CD1c-positive myeloid dendritic cell (primary cell): ENCODE measurements around the gene RILPL2.
"Not testable (repeated sequence)": the region's sequence is repeated elsewhere in the genome, so short reads cannot be mapped to it uniquely, and the experiment has no call there.

Experiments
- DNase-seq: peaks from one replicate; pipeline ENCODE4 v3.0.0-alpha.2; 2016; ENCODE audit errors: extremely low spot score

RILPL2 gene

DNA sequence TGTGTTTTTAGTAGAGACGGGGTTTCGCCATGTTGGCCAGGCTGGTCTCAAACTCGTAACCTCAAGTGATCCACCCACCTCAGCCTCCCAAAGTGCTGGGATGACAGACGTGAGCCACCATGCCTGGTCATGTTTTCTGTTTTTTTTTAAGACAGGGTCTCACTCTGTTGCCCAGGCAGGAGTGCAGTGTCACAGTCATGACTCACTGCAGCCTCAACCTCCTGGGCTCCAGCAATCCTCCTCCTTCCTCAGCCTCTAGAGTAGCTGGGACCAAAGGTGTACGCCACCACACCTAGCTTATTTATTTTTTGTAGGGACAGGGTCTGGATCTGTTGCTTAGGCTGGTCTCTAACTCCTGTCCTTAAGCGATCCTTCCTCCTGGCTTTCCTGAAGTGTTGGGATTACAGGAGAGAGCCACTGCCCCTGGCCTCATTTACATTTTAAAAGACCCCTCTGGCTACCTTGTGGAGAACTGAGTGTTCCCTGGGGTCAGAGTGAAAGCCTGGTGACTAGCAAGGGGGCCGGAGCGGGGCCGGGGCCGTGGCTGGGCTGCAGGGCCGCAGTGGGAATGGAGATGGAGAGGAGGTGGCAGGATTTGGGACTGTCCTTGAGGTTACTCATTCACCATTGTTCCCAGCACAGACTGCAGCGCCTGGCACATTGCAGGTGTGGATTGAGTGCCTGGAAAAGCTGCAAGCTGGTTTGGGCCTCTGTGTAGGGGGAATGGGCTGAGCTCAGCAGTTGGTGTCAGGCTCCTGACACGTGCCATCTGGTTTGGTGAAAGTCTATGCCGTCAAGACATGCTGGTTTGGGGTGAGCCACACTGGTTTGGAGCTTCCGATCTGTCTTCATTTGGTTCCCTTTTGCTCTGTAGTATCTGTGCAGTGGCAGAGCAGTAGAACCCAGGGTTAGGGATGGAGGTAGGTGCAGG, 34.5 kb downstream of the RILPL2 start:
- no peak for DNase-seq

DNA sequence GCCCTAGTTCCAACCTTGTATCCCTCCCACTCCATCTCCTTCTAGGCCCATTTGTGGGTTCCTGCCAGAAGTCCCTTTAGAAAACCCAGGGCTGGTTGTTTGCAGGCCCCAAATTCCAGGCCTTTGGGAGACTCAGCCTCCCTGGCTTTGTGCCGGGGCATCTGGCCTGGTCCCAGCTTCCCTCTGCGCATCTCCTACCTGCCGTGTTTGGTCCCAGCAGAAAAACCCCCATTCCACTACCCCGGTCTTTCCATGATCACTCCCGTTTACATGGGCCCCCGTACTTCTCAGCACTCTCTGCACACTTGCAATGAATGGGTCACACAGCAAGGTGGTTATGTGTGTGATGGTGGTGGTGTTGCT, 37.2 kb downstream of the RILPL2 start:
- no peak for DNase-seq

- no peak for DNase-seq
These were observed 37.8 kb downstream of the RILPL2 start for GRCh38 chr12:123398550-123399254.

DNA sequence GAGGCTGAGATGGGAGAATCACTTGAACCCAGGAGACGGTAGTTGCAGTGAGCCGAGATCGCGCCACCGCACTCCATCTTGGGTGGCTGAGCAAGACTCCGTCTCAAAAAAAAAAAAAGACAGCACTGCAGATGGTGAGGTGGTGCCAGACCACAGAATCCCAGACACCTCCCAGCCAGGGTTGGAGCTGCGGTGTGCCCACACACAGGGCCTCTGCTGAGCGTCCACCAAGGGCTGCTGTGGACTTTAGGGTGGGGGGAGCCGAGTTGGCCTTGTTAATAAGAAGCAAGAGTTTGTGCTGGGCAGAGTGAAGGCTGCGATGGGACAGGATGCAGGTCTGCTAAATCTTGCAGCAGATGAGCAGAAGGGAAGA, 38.3 kb downstream of the RILPL2 start:
- no peak for DNase-seq

DNA sequence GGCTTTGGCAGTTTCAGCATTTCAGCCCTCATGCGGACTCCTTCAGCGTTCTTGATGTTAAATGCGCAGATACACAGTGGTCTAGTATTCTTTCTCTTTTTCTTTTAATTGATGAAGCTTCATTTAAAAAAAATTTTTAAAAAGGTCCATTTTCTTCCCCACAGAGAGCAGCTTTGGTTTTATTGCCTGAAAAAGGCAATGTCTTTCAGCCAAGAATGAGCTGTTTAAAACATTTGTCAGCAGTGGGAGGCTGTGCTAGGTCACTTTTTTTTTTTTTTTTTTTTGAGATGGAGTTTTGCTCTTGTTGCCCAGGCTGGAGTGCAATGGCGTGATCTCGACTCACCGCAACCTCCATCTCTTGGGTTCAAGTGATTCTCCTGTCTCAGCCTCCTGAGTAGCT, 39.1 kb downstream of the RILPL2 start:
- no peak for DNase-seq

DNA sequence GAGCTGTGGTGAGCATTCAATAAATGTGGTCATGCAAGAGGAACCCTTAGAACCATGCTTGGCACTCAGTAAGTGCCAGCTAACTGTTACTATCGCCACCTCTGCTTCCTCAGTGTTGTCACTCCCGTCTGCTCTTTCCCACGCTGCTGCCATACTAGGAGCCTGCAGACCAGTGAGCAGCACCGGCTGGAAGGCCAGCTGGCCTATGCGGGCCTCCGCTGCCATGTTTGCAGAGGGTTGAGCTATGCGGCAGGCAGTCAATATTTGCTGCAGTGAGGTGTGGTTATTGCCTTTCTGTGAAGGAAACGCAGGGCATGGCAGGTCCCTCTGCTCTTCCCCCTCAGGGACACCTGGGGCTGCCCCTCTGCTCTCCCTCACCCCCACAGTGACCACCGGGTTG, 39.5 kb downstream of the RILPL2 start:
- DNase-seq, result no peak

DNA sequence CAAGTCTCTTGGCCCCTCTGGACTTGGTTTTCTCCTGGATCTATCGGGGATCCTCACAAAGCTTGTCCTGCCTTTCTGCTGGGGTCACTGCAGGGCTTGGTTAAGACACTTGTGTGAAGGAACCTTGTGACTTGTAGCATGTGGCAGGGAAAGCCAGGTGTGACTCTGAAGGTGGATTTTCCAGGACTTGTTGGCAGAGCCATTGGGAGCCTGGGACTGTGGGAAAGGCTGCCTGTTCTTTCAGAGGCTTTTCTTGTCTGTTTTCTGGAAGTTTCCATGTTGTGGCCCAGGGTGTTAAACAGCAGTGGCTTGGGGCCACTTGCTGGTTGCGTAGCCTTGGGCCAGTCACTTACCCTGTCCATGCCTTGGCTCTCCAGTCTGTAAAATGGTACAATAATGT, 39.9 kb downstream of the RILPL2 start:
- DNase-seq, result no peak

DNA sequence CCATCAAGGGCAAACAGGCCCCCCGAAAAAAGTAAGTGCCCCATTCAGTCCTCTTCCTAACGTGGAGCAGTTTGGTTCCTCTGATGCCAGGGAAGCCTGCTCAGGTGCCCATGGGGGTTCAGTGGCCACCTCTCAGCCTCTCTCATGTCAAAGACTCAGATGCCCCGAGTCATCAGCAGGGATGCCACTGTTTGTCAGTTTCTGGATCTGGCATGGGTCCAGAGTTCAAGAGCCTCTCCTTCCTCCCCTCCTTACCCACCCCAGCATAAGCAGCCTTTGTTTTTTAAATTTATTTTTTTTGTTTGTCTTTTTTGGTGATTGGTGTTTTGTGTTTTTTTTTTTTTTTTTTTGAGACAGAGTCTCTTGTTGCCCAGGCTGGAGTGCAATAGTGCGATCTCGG, 41.2 kb downstream of the RILPL2 start:
- no peak for DNase-seq

DNA sequence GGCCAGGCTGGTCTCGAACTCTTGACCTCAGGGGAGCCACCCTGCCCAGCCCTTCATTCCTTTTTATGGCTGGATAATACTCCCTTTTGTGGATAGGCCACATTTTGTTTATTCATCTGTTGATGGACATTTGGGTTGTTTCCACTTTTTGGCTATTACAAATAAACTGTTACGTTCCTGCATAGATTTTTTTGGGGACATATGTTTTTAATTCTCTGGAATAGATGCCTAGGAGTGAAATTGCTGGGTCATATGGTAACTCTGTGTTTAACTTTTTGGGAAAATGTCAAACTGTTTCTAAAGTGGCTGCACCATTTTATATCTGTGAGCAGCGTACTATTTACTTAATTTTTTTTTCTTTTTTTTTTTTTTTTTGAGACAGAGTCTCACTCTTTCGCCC, 42.7 kb downstream of the RILPL2 start:
- no peak for DNase-seq

DNA sequence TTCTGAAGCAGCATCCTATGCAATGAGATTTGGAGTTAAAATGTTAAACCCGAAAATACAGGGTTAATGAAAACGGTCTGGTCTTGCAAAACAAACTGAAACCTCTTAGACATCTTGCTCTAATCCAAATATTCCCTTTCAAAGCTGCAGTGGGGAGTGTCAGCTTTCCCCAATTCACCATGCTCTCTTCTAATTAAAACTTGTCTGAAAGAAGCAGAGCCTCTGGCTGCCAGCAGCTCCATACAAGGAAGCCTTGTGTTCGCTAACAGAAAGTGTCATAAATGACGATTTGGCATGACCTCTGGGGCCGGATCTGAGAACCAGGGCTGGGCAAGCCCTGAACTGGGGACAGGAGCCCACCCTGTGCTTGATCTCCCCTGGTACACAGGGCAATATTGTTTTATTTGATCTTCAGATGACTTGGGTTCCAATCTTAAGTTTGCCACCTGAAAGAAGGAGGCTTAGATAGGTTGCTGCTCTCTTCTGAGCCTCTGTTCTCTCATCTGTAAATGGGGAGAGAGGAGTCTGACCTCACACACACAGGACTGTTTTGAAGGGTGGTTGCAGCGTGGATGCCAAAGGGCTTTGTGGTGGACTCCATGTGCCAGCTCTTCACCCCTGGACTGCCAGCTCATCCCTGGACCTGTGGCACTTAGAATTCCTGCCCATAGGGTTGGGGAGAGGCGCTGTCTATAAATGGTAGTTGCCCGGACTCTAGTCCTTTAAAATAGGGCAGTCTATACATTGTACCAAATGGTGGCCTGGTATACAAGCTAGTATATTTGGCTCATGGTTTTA, 44.7 kb downstream of the RILPL2 start:
- DNase-seq, result no peak

GRCh38 chr12:123390498-123391426, 45.7 kb downstream of the RILPL2 start:
- peak; percentile 69 for DNase-seq

GRCh38 chr12:123389560-123390351, 46.7 kb downstream of the RILPL2 start:
- peak; percentile 29 for DNase-seq

DNA sequence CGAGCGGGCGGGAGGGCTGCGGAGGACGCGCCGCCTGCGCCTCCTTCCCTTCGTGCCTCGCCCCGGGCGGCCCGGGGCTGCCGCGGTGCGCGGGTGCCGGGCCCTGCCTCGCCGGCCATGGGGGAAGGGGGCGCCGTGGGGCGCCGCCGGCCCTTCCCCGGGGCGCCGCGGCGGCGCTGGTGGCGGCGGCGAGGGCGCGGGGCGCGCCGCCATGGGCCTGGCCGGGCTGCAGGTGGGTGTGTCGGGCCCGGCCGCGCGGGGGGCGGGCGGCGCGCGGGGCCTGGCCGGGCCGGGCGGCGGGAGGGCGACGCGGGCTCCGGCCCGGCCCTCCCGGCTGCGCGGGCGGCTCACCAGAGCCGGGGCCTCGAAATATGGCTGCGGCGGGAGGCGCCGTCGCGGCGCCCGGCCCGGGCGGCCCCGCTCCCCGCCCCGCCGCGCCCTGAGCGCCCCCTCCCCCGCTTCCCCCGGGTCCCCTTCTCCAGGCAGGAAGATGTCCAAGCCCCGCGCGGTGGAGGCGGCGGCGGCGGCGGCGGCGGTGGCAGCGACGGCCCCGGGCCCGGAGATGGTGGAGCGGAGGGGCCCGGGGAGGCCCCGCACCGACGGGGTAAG, 47.4 kb downstream of the RILPL2 start:
- DNase-seq, result peak; percentile 21

DNA sequence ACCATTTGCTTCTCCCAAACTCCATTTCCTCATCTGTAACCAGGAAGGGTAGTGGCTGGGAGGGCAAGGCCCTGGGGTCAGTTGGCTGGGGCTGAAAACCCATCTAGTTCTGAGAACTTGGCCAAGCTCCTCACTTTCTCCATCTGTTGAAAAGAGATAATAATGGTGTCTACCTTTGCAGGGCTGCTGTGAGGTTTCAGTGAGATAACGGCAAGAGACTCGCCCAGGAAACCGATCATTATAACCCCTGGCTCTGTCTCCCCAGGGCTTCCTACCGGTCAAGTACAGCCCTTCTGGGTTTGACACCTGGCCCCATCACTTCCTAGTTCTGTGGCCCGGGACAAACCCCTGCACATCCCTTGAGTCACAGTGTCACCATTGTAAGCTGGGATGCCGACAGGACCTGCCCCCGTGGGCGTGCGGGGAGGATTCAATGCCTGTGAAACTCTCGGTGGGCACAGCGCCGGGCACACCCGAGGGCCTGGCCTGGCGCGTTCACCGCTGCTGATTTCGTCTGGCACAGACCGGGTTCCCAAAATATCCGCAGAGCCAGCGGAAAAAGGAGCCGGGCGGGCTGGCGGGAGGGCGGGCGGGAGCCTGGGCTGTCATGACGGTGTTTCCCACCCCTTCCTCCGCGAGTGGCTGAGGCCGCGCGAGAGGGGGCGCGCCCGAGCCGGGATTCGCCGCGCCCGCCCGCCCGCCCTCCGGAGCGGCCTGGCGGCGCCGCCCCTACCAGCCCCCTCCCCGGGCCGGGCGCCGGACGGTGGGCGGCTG, 48.1 kb downstream of the RILPL2 start:
- DNase-seq, result peak; percentile 87

DNA sequence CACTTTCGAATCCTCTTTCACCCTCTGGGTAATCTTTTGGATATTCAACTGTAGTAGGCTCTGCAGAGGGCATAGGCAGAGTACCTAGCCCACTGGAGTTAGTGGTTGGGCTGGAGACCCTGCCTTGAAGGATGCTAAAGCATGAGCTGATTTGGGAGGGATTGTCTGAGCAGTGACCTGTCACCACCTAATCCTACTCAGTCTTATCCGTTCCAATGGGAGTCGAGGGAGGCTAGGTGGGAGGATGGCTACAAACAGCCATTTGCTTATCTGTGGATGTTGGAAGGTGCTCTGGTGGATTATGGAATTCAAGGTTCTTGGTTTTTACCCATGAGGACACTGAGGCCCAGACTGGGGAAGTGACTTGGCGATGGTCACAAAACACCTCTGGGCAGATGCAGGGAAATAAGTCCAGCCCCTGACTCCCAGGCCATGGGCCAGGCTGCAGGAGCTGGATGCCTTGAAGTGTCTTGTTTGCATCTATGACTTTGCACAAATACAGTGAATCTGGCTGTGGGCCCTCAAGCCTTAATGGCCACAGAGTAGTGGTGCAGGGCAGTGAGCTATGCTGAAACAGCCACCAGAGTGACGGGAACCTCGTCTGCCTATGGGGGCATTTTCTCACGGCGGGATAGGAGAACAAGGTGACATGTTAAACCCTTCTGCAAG, 48.8 kb downstream of the RILPL2 start:
- DNase-seq, result no peak

- not testable (repeated sequence) for DNase-seq
These were observed 50.9 kb downstream of the RILPL2 start for GRCh38 chr12:123385536-123385935.

- no peak for DNase-seq
These were observed 51.5 kb downstream of the RILPL2 start for GRCh38 chr12:123384994-123385376.

DNA sequence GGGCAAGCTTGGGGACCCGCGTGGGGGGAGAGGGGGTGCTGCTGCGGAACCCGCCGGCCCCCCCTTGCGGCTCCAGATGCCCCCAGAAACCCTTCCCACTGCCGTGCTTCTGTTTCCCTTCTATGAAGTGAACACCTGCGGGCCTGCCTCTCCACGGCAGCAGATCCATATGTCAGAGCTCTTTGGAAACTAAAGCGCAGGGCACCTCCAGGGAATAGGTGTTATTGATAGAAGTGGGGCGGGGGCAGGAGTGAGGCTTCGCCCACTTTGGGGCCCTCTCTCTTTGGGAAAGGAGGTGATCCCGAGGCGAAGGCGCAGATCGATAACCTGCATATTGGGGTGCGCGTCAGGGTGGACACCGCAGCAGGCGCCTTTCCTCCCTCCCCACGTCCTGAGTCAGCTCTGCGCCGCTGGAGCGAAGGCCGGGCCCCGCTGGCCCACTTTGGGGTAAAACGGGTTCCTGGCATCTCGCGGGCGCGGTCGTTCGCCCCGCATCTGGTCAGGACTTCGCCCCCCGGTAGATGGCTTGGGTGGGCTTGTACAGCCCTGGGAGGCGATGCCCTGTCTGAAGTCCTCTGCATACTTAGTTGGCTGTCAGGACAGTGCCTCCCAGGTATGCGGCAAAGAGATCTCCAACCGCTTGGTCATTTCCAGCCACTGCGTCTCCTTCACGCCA, 52.0 kb downstream of the RILPL2 start:
- no peak for DNase-seq
